Activated naive CD8-positive, alpha-beta T cell treated with anti-CD3 and anti-CD28 coated beads, Interleukin-2, amount 10 ng/mL, durations not matched to agents 7 days and 5 days (primary cell): ENCODE measurements around the gene TMPRSS13. TPM values are rescaled to one million over a fixed set of nuclear protein-coding genes. Genes with fewer than 3 reads are reported as not detected.

Experiments used
- ATAC-seq: fragments of 150-1000 bp; cut with Tn5 transposase; one replicate; pipeline ENCODE4 v1.10.0; 2021; ENCODE audit warnings: low read depth, moderate library complexity
- POLR2A ChIA-PET: fragments of 350-600 bp; sonication (Branson Sonifier 250); formaldehyde crosslinking; loops from one replicate; lab custom pipeline; 2021; ENCODE audit warnings: antibody characterized with exemption; lab: Charles Lee
- DNase-seq: peaks from one replicate; pipeline ENCODE4 v3.0.0; 2021
- H3K27ac Mint-ChIP-seq: one replicate; pipeline ENCODE4 v1.8.0; 2022; ENCODE audit warnings: mild to moderate bottlenecking, mixed read lengths
- H3K27me3 Mint-ChIP-seq: one replicate; pipeline ENCODE4 v1.8.0; 2022; ENCODE audit warnings: mild to moderate bottlenecking, moderate library complexity, mixed read lengths
- H3K36me3 Mint-ChIP-seq: one replicate; pipeline ENCODE4 v1.8.0; 2021; ENCODE audit warnings: mild to moderate bottlenecking, mixed read lengths
- H3K4me1 Mint-ChIP-seq: one replicate; pipeline ENCODE4 v1.8.0; 2021; ENCODE audit warnings: mixed read lengths
- H3K4me3 Mint-ChIP-seq: one replicate; pipeline ENCODE4 v1.8.0; 2022; ENCODE audit warnings: mild to moderate bottlenecking, moderate library complexity, mixed read lengths
- H3K9me3 Mint-ChIP-seq: one replicate; pipeline ENCODE4 v1.8.0; 2021; ENCODE audit warnings: mixed read lengths
- total RNA-seq, 2 experiments: library from RNA; stranded (reverse); gene quantifications; one replicate each; pipeline ENCODE4 v1.2.3, GENCODE V29; 2021

Gene TMPRSS13
- total RNA-seq, 2 experiments from 2014 or later: 2.7 to 5.0 TPM

DNA sequence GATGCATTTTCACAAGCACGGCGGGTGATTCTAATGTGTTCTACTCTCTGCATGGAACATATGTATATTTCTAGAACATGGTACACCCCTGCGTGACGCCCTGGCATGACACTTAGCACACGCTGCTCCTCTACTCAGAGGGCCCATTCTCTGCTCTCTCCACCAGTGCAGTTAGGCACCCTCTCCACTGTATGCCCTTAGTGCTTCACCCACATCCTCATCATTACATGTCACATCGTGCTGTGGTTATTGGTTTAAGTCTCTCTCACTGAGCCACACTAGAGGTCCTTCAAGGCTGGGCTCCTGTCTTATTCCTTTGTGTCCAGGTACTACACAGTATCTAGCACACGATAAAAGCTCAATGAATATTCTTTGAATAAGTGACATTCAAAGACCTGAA lies 16.7 kb downstream of the TMPRSS13 start:
- Mint-ChIP-seq H3K4me3 (no peak overlapping the region), H3K4me1 (peaks cover 20% of the 10 kb centered on the region), H3K27ac (peak overlapping the region; percentile 1), H3K36me3 (no peaks in the 10 kb centered on the region), H3K27me3 (no peaks in the 10 kb centered on the region), H3K9me3 (no peaks in the 10 kb centered on the region)
- POLR2A ChIA-PET: no interaction called here
- DNase-seq (no peak), ATAC-seq (peak; percentile 85)

DNA sequence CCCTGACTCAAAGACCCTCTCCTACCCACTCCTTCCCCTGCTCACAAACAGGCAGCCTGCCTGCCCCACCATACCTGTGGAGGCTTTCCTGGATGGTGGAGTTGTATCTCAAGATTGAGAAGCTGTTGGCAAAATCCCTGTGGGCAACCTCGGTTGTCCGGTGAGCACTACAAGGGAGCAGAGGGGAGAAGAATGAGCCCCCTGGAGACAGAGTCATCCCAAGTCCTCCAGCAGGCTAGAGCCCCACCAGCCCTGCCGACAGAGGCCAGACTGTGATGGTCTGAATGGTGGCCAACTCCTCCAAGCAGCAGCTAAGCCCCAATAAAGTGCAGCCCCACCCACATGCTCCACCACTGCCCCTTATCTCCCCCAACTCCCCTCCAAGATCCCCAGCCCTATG lies 17.5 kb downstream of the TMPRSS13 start:
- Mint-ChIP-seq H3K27me3 (no peaks in the 10 kb centered on the region), H3K4me3 (no peak overlapping the region), H3K9me3 (no peaks in the 10 kb centered on the region), H3K36me3 (no peaks in the 10 kb centered on the region), H3K4me1 (peaks cover 23% of the 10 kb centered on the region), H3K27ac (no peak overlapping the region)
- DNase-seq (no peak), ATAC-seq (no peak)
- POLR2A ChIA-PET: no interaction called here

DNA sequence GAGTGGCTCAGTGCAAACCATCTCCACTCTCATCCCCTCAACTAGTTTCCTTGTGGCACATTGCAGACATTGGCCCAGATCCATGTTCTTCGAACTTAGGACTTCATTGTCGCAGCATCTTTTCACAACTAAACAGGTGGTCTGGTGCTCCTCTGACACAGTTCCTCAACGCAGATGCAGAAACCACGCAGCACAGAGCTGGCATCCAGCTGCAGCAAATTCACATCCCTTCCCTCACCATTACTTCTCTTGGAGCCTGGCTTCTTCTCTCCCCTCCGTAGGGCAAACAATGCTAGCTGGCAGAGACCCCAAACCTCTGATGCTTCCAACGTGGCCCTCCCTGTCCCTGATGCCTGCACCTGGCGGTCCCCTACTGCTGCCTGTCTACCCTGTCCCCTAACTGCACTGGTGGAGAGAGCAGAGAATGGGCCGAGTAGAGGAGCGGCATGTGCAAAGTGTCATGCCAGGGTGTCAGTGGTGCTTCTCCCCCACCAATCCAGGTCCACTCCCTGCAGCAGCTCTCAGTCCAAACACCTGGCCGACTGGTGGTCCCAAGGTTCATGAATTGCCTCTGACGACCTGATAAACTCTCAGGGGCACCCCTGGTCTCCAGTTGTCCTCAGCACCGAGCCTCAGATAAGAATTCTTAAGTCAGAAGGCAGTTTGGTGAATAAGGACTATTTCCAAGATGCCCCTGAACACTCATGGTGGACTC lies 18.1 kb downstream of the TMPRSS13 start:
- POLR2A ChIA-PET: no interaction called here
- no peak overlapping the region for H3K4me3 Mint-ChIP-seq

DNA sequence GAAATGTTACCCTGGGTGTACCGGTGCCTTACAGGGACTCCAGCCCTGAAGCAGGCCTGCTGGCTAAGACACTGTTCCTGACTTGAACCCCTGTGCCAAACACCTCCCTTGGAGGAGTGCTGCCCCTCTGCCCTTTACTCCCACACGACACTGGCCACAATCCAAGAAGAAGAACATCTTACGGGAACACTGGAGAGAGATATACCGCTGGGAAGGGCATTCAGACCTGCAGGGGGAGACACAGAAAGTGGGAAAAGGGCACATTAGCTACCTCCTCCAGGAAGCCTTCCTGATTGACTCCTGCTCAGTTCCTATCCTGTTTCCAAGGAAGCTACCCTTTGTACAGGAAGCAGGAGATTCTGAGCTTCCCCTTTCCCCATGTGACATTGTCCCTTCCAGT lies 18.7 kb downstream of the TMPRSS13 start:
- no peak overlapping the region for H3K4me3 Mint-ChIP-seq
- H3K27me3 Mint-ChIP-seq: no peaks in the 10 kb centered on the region
- H3K9me3 Mint-ChIP-seq: no peaks in the 10 kb centered on the region
- H3K4me1 Mint-ChIP-seq: peaks cover 23% of the 10 kb centered on the region
- ATAC-seq (no peak), DNase-seq (no peak)
- H3K36me3 Mint-ChIP-seq: no peaks in the 10 kb centered on the region
- no peak overlapping the region for H3K27ac Mint-ChIP-seq
- POLR2A ChIA-PET: no interaction called here

More for the DNA sequence above, 18.1 kb downstream of the TMPRSS13 start:
- ATAC-seq: no peak
- Mint-ChIP-seq H3K4me1 (peaks cover 23% of the 10 kb centered on the region), H3K9me3 (no peaks in the 10 kb centered on the region), H3K36me3 (no peaks in the 10 kb centered on the region), H3K27me3 (no peaks in the 10 kb centered on the region), H3K27ac (peak overlapping the region; percentile 40)
- DNase-seq: no peak

DNA sequence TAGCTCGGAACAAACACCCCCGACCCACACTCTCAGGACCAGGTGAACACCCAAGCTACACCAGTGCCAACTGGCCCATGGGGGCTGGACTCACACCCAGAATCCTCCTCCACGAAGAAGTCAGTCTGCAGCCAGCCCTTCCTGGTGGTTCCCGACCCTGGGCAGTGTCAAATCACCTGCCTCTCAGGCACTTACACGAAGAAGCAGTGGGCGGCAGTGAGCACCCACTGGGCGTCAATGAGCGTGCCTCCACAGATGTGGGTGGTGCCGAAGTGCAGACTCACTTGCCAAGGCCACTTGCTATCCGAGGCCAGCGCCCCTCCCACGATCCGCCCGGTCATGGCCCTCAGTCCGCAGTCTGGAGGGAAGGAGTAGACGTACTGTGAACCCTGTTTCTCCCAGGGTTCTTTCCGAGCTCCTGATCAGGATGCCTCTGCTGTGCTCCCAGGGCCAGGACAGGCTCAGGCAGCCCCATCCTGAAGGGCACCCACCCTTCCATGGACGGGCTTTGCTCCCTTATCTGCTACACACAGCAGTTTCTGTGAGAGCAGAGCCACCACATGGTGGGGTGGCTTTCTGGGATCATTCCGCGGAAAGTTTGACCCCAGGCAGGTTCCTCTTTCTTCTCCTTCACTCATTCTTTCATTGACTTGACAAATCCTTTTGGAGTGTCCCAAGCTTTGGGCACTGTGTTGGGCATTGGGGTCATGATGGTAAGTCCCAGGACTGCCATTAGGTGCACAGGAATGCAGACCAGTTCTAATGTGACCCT lies 19.4 kb downstream of the TMPRSS13 start:
- H3K36me3 Mint-ChIP-seq: no peaks in the 10 kb centered on the region
- no peaks in the 10 kb centered on the region for H3K27me3 Mint-ChIP-seq
- no peak for ATAC-seq
- peaks cover 25% of the 10 kb centered on the region for H3K4me1 Mint-ChIP-seq
- DNase-seq: peak; percentile 25
- H3K9me3 Mint-ChIP-seq: no peaks in the 10 kb centered on the region
- POLR2A ChIA-PET: interaction anchor here (0.5 to 1.0 kb wide), 2 partner anchors 9 to 79 kb away, joined by 3 read pairs; no protein-coding TSS in a partner anchor
- no peak overlapping the region for H3K4me3 Mint-ChIP-seq
- H3K27ac Mint-ChIP-seq: no peak overlapping the region

DNA sequence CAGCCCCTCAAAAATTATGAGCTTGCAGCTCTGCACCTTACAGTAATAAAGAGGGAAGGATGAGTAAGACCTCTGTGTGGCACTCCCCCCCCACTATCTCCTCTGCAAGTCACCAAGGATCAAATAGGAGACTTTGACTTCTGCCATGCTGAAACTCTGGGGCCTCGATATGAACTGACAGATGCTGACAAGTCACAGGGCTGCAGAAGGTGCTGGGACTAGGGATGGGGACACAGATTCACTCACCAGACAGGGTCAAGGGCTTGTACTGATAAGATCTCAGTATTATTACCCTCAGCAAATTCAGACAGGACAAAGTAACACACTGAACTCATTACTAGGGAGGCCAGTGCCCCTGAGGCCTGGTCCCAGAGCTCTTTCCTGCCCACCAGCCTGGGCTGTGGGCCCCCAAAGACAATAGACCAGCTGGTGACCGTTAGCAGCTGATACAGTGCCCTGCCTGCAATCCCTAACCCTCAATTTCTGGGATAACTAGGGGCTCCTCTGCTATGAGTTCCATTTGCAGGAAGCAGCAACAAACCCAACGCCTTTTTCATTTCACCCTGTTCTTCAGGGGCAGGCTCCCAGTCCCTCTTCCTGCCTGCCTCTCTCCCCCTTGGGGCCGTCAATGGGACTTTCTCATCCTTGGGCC lies 20.1 kb downstream of the TMPRSS13 start:
- H3K36me3 Mint-ChIP-seq: no peaks in the 10 kb centered on the region
- H3K4me3 Mint-ChIP-seq: no peak overlapping the region
- POLR2A ChIA-PET: interaction anchor here (0.5 to 1.0 kb wide), 2 partner anchors 9 to 78 kb away, joined by 3 read pairs; no protein-coding TSS in a partner anchor
- no peak for ATAC-seq
- peaks cover 25% of the 10 kb centered on the region for H3K4me1 Mint-ChIP-seq
- H3K9me3 Mint-ChIP-seq: no peaks in the 10 kb centered on the region
- no peaks in the 10 kb centered on the region for H3K27me3 Mint-ChIP-seq
- peak; percentile 15 for DNase-seq
- H3K27ac Mint-ChIP-seq: no peak overlapping the region

DNA sequence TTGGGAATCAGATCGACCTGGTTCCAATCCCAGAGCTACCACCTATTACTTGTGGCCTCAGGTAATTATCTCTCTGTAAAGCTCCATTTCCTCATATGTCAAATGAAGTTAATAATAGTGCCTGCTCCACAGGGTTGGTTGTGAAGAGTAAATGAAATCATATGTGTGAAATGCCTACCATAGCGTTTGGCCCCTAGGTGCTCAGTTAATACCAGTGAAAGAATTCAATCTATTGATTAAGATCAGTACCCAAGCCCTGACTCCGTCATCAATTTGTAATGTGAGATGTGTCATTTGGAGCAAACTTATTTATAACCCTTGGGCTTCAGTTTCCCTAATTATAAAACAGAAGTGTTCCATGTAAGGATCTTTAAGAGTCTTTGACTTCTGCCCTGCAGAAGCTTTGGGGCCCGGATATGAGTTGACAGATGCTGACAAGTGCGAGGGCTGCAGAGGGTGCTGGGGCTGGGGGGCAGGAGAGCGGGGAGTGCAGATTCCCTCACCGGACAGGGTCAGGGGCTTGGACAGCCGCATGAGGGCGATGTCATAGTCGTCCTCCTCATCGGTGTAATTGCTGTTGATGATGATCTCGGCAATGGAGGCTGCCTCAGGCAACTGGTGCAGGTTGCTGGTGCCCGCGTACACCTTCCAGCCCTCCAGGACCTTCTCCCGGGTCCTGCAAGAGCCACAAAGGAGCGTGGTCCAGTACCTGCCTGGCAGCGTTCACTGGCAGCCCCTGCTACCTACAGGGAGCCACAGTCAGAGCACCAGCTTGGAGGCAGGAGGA lies 20.9 kb downstream of the TMPRSS13 start:
- H3K9me3 Mint-ChIP-seq: no peaks in the 10 kb centered on the region
- H3K4me3 Mint-ChIP-seq: peak overlapping the region; percentile 11
- no peaks in the 10 kb centered on the region for H3K36me3 Mint-ChIP-seq
- no peak for ATAC-seq
- DNase-seq: no peak
- H3K27ac Mint-ChIP-seq: peak overlapping the region; percentile 17
- H3K27me3 Mint-ChIP-seq: no peaks in the 10 kb centered on the region
- H3K4me1 Mint-ChIP-seq: peaks cover 25% of the 10 kb centered on the region
- POLR2A ChIA-PET: no interaction called here

DNA sequence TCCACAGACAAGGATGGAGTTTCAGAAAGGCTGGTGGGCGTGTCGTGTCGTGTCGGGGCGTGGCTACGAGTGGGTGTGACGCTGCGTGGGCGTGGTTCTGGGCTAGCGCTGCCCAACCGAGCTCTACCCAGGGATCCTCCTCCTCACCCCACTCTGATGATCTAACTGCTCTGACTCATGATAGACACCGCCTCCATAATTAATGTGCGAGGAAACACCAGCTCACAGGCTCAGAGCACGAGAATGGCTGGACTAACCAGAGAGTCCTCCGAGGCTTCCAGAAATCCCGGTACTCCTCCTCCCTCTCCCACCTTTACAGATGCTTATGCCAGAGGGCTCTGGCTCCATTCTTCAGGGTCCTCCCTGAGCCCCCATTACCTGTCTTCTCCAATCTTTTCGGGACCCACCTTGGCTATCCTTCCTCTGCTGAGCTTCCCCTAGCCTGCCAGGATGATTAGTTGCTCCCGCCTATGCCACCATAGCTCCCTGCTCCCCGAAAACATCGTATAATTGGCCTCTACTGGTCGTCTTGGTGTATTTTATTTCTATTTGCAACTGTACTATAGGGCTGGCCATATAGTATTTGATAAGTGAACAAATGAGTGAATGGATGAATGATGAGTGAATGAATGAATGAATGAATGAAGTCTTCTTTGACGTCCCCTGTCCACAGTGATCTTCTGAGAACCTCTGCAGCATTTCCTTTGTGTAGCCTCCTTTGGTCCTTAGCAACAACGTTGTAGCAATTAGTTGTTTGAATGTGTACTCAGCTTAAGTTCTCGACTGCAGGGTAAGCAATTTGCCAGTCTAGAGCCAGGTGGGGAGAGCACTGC lies 21.7 kb downstream of the TMPRSS13 start:
- Mint-ChIP-seq H3K4me1 (peaks cover 18% of the 10 kb centered on the region), H3K27me3 (no peaks in the 10 kb centered on the region), H3K4me3 (peak overlapping the region; percentile 11), H3K27ac (peak overlapping the region; percentile 17), H3K36me3 (no peaks in the 10 kb centered on the region), H3K9me3 (no peaks in the 10 kb centered on the region)
- DNase-seq (peak; percentile 71), ATAC-seq (peak; percentile 88)
- POLR2A ChIA-PET: no interaction called here

DNA sequence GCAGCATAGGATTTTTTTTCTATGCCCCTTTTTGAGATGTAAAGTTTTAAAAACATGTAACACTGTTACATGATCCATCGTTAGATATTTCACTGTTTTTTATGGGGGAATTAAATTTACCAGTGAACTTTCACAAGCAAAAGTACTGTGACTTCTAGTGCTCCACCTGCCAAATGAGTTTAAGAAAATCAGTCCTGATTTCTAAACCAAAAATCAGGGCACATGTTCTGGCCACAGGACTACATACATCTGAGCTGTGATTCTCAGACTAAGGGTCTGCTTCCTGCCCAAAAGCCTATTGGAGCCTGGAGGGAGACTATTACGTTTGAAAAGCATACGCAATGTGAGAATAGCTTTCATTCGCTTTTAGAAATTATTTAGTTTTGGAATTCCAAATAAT lies 22.5 kb downstream of the TMPRSS13 start:
- ATAC-seq (no peak), DNase-seq (no peak)
- Mint-ChIP-seq H3K36me3 (no peaks in the 10 kb centered on the region), H3K9me3 (no peaks in the 10 kb centered on the region), H3K27me3 (no peaks in the 10 kb centered on the region), H3K4me3 (no peak overlapping the region), H3K4me1 (peaks cover 12% of the 10 kb centered on the region), H3K27ac (no peak overlapping the region)
- POLR2A ChIA-PET: no interaction called here

DNA sequence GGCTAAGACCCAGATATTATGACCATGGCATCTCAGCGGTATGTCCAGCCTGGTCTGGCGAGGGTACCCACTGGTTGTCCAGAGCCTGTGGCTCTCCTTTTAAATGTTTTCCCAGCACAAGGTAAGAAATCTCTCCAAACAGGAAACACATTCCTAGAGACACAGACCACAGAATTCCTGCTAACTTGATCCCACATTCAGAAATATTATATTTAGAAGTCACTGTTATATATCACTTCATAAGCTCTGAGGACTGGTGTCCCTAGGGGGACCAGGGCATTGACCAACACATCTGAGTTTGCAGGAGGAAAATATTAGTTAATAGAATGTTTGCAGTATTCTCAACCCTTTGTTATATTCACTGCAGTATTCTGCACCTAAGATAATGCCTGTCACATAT lies 23.1 kb downstream of the TMPRSS13 start:
- Mint-ChIP-seq H3K4me1 (peaks cover 12% of the 10 kb centered on the region), H3K4me3 (no peak overlapping the region), H3K36me3 (no peaks in the 10 kb centered on the region), H3K27ac (no peak overlapping the region), H3K9me3 (no peaks in the 10 kb centered on the region), H3K27me3 (no peaks in the 10 kb centered on the region)
- no peak for DNase-seq
- POLR2A ChIA-PET: no interaction called here
- no peak for ATAC-seq

DNA sequence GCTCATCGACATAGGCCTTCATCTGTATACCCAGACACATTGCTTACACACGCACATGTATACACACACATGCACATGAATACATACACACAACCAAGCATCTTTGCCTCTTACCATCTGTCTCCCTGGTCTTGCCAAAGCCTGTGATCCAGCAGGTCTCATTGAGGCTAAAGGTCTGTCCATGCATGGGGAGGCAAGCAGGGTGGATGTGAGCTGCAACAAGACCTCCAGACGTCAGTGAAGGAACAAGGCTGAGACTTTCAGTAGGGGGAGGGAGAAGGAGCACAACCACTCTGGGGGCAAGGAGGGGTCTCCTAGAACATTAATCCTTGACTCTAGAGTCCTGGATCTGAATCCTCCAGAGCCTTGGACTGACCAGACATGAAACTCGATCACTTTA lies 23.7 kb downstream of the TMPRSS13 start:
- POLR2A ChIA-PET: no interaction called here
- no peak for ATAC-seq

More for the DNA sequence above, 23.7 kb downstream of the TMPRSS13 start:
- DNase-seq: no peak
- Mint-ChIP-seq H3K4me3 (no peak overlapping the region), H3K9me3 (no peaks in the 10 kb centered on the region), H3K27me3 (no peaks in the 10 kb centered on the region), H3K36me3 (no peaks in the 10 kb centered on the region), H3K27ac (peak overlapping the region; percentile 20), H3K4me1 (peaks cover 12% of the 10 kb centered on the region)
